GM12891 (cell line): ENCODE measurements around the gene HEPH.

Experiments
- POLR2A ChIP-seq: IDR thresholded peaks from 2 replicates; pipeline ENCODE4 v1.6.1; 2011; ENCODE audit warnings: low read depth, low read length, control low read depth
- POLR2AphosphoS5 ChIP-seq: IDR thresholded peaks from 2 replicates; pipeline ENCODE4 v1.6.1; 2011; ENCODE audit warnings: low read depth, low read length, control low read depth
- POU2F2 ChIP-seq: IDR thresholded peaks from 2 replicates; pipeline ENCODE4 v1.6.1; 2011; ENCODE audit warnings: low read depth, mild to moderate bottlenecking, control low read depth, low read length, moderate library complexity
- SPI1 ChIP-seq: IDR thresholded peaks from 2 replicates; pipeline ENCODE4 v1.6.1; 2011; ENCODE audit warnings: low read depth, low read length, control low read depth
- TAF1 ChIP-seq: IDR thresholded peaks from 2 replicates; pipeline ENCODE4 v1.6.1; 2011; ENCODE audit warnings: low read depth, low read length, control low read depth

DNA sequence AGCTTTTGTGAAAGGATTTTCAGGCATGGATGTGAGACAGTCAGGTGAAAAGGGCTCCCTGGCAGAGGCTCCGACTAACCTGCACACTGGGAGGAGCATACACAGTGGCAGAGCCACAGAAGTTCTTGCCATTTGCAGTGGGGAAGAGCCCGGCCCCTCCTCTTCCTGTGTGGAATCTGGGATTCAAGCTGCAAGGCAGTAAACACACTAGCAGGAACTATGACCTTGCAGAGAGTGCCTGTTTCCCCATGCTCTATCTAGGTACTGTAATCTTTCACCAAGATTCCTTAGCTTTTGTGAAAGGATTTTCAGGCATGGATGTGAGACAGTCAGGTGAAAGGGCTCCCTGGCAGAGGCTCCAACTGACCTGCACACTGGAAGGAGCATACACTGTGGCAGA, 19.8 kb upstream of the HEPH start:
- TF ChIP-seq POLR2A = no peak
- TF ChIP-seq TAF1 = no peak
- TF ChIP-seq SPI1 = no peak
- TF ChIP-seq POLR2AphosphoS5 = no peak
- no peak for TF ChIP-seq POU2F2
